PC-9 (cell line): ENCODE measurements around the gene CHD5. TPM values are rescaled to one million over a fixed set of nuclear protein-coding genes. Genes with fewer than 3 reads are reported as not detected.
A peak's percentile ranks its signal among the peaks of the same experiment; 100 is the strongest.

Experiments
- BruUV-seq: library from RNA; stranded (reverse); fragments of 400-500 nt; replicated peaks from 2 replicates; lab custom pipeline; 2021; lab: Mats Ljungman, UMichigan
- CTCF ChIA-PET: fragments of 300-600 bp; sonication (Branson Sonifier 250); formaldehyde crosslinking; loops from one replicate; lab custom pipeline; 2022; ENCODE audit warnings: antibody characterized with exemption; lab: Charles Lee
- POLR2A ChIA-PET: fragments of 300-600 bp; sonication (Branson Sonifier 250); formaldehyde crosslinking; loops from one replicate; lab custom pipeline; 2022; ENCODE audit warnings: antibody characterized with exemption; ENCODE audit not compliant: unreplicated experiment; lab: Charles Lee
- DNase-seq, 2 experiments: peaks; one replicate each; pipeline versions ENCODE4 v3.0.0 to v3.0.0-alpha.2; 2015 to 2022; ENCODE audit warnings: mixed read lengths in 1 of 2
- H2AFZ ChIP-seq: fragments of 200-600 bp; sonication (generic); 2 replicates; pipeline ENCODE4 v1.8.1; 2017; ENCODE audit warnings: antibody characterized with exemption
- H3F3A ChIP-seq: fragments of 200-600 bp; sonication (generic); 2 replicates; pipeline ENCODE4 v1.8.1; 2017; ENCODE audit warnings: antibody characterized with exemption, mild to moderate bottlenecking, low read depth; ENCODE audit not compliant: insufficient read depth
- H3K27ac ChIP-seq: fragments of 200-600 bp; sonication (generic); 2 replicates; pipeline ENCODE4 v1.6.1; 2016; ENCODE audit warnings: mixed run types
- H3K27me3 ChIP-seq: fragments of 200-600 bp; sonication (generic); 2 replicates; pipeline ENCODE4 v1.6.1; 2016; ENCODE audit warnings: low read depth, mixed run types; ENCODE audit not compliant: insufficient read depth
- H3K36me3 ChIP-seq: fragments of 200-600 bp; sonication (generic); 2 replicates; pipeline ENCODE4 v1.6.1; 2016; ENCODE audit warnings: low read depth, mixed run types
- H3K4me1 ChIP-seq: fragments of 200-600 bp; sonication (generic); replicated peaks from 2 replicates; pipeline ENCODE4 v1.6.1; 2016; ENCODE audit warnings: mixed run types; ENCODE audit not compliant: insufficient read depth
- H3K4me2 ChIP-seq: fragments of 200-600 bp; sonication (generic); 2 replicates; pipeline ENCODE4 v1.6.1; 2017; ENCODE audit warnings: mixed run types
- H3K4me3 ChIP-seq: fragments of 200-600 bp; sonication (generic); 2 replicates; pipeline ENCODE4 v1.6.1; 2016; ENCODE audit warnings: mixed run types
- H3K79me2 ChIP-seq: fragments of 200-600 bp; sonication (generic); 2 replicates; pipeline ENCODE4 v1.6.1; 2017; ENCODE audit warnings: low read depth, mixed run types
- H3K9me2 ChIP-seq: fragments of 200-600 bp; sonication (generic); 2 replicates; pipeline ENCODE4 v1.8.1; 2017; ENCODE audit warnings: mild to moderate bottlenecking; ENCODE audit not compliant: insufficient read depth
- H3K9me3 ChIP-seq: fragments of 200-600 bp; sonication (generic); 2 replicates; pipeline ENCODE4 v1.8.1; 2016; ENCODE audit warnings: low read depth; ENCODE audit not compliant: insufficient read depth
- H4K20me1 ChIP-seq: fragments of 200-600 bp; sonication (generic); 2 replicates; pipeline ENCODE4 v1.8.1; 2017; ENCODE audit not compliant: insufficient read depth
- CTCF ChIP-seq: fragments of 200-600 bp; sonication (generic); conservative IDR thresholded peaks from 2 replicates; pipeline ENCODE4 v1.6.1; 2017; ENCODE audit warnings: mixed run types, antibody characterized with exemption, mild to moderate bottlenecking, moderate library complexity
- EZH2 ChIP-seq: fragments of 200-600 bp; sonication (generic); IDR thresholded peaks from 2 replicates; pipeline ENCODE4 v1.8.0; 2017; ENCODE audit warnings: antibody characterized with exemption, low read depth
- intact Hi-C: fragments of 100-400 bp; cut with micrococcal nuclease; formaldehyde crosslinking; loops from one replicate; pipeline ENCODE4 v1.10.0; 2022; ENCODE audit not compliant: unreplicated experiment
- total RNA-seq: library from RNA; stranded (reverse); gene quantifications from 2 replicates; pipeline ENCODE4 v1.2.3, GENCODE V29; 2021

Gene CHD5
- total RNA-seq, 1 experiment from 2014 or later = 0.50 TPM

- POLR2A ChIA-PET = no interaction called here
Measured at GRCh38 chr1:6184083-6184783, 4.1 kb upstream of the CHD5 start.

DNA sequence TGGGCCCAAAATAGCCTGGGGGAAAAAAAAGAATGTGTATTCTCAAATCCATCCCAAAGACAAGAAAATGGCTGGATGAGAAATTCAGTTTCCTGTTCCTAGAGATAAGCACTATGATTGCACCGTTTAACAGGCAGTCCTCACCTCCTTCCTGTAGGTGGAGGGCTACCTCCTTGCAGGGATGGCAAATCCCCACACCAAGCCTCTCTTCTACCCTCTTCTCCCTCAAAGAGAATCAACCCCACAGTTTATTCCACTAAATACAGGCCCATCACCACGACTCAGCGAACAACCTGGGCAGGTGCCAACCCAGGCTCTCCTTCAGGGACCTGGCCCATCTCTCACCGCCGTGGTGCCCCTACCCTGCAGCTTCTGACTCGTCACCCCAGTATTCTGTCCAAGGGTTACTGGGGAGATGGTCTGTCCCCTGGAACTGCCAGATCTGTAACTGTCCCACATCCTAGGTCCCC, 3.4 kb upstream of the CHD5 start:
- ChIA-PET CTCF (interaction anchor here (0.6 to 1.3 kb wide), 3 partner anchors 15 to 157 kb away, joined by 3 read pairs; no protein-coding TSS in a partner anchor), POLR2A (no interaction called here)
- TF ChIP-seq CTCF (0 out of 2 replicates have a peak, but pooled peaks have one; percentile 21), EZH2 (no peak)
- H3K9me2 ChIP-seq = no peaks in the 10 kb centered on the region
- H3K79me2 ChIP-seq = no peaks in the 10 kb centered on the region
- intact Hi-C loops = loop anchor here (5.0 to 10.0 kb wide), 2 partner anchors 51 to 131 kb away; partner anchors contain the start of gene ICMT
- H3K4me3 ChIP-seq = no peak overlapping the region
- H3F3A ChIP-seq = peaks cover 45% of the 10 kb centered on the region; the same call in 1 of the 2 replicates
- H2AFZ ChIP-seq = no peak overlapping the region
- H3K4me1 ChIP-seq = 0 out of 2 replicates have a peak, but pooled peaks cover 14% of the 10 kb centered on the region
- peaks cover 34% of the 10 kb centered on the region for H4K20me1 ChIP-seq
- no TSS peak for BruUV-seq
- H3K27me3 ChIP-seq = no peaks in the 10 kb centered on the region
- DNase-seq = peak; percentile 33 to 48
- H3K4me2 ChIP-seq = no peak overlapping the region; the same call in 1 of the 2 replicates
- H3K36me3 ChIP-seq = no peaks in the 10 kb centered on the region
- H3K9me3 ChIP-seq = no peaks in the 10 kb centered on the region
- no peak overlapping the region for H3K27ac ChIP-seq

More at GRCh38 chr1:6184083-6184783, 4.1 kb upstream of the CHD5 start:
- H3K36me3 ChIP-seq = no peaks in the 10 kb centered on the region
- intact Hi-C loops = loop anchor here (5.0 to 10.0 kb wide), 2 partner anchors 51 to 132 kb away; partner anchors contain the start of gene ICMT
- H4K20me1 ChIP-seq = peaks cover 41% of the 10 kb centered on the region
- CTCF ChIA-PET = interaction anchor here (0.6 to 1.3 kb wide), 2 partner anchors 14 to 158 kb away, joined by 3 read pairs; no protein-coding TSS in a partner anchor
- H3K27ac ChIP-seq = no peak overlapping the region
- H3K9me3 ChIP-seq = no peaks in the 10 kb centered on the region
- no peak for DNase-seq
- 0 out of 2 replicates have a peak, but pooled peaks cover 14% of the 10 kb centered on the region for H3K4me1 ChIP-seq
- peaks cover 45% of the 10 kb centered on the region; the same call in 1 of the 2 replicates for H3F3A ChIP-seq
- H3K4me2 ChIP-seq = no peak overlapping the region
- no peak for TF ChIP-seq EZH2
- TF ChIP-seq CTCF = no peak
- no peak overlapping the region for H2AFZ ChIP-seq
- H3K79me2 ChIP-seq = no peaks in the 10 kb centered on the region
- H3K9me2 ChIP-seq = no peaks in the 10 kb centered on the region
- no TSS peak for BruUV-seq
- H3K4me3 ChIP-seq = no peak overlapping the region
- no peaks in the 10 kb centered on the region for H3K27me3 ChIP-seq

DNA sequence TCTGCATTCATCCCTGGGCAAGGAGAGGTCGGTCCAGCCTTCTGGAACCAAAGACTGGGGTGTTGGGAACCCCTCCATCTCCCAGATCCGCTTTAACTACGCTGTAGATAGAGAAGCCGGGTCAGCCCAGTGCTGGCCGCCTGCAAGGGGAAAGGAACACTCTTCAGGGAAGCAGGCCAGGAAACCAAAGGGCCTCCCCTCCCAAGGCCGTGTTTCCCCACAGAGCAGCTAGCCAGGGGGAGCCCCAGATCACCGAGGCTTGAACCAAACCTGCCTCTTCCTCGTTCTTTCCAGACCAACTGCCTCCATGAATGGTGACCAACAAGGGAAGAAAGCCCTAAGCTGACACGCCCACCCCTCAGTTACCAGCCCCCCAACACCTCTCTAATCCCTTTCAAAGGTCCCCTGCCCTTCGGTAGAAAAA, 1.2 kb upstream of the CHD5 start:
- no peak overlapping the region for H3K4me2 ChIP-seq
- H3K36me3 ChIP-seq = no peaks in the 10 kb centered on the region
- POLR2A ChIA-PET = no interaction called here
- H3K79me2 ChIP-seq = no peaks in the 10 kb centered on the region
- peaks cover 16% of the 10 kb centered on the region for H4K20me1 ChIP-seq
- H3K27me3 ChIP-seq = no peaks in the 10 kb centered on the region
- no peak overlapping the region for H3K4me3 ChIP-seq
- 0 out of 2 replicates have a peak, but pooled peaks cover 14% of the 10 kb centered on the region for H3K4me1 ChIP-seq
- H3K9me2 ChIP-seq = no peaks in the 10 kb centered on the region
- TF ChIP-seq CTCF = no peak
- H3K27ac ChIP-seq = no peak overlapping the region
- intact Hi-C loops = loop anchor here (5.0 to 10.0 kb wide), 2 partner anchors 53 to 129 kb away; partner anchors contain the start of gene ICMT
- H3F3A ChIP-seq = peaks cover 34% of the 10 kb centered on the region; the same call in 1 of the 2 replicates
- CTCF ChIA-PET = no interaction called here
- no TSS peak for BruUV-seq
- H3K9me3 ChIP-seq = no peaks in the 10 kb centered on the region
- no peak overlapping the region for H2AFZ ChIP-seq
- no peak for DNase-seq
